ENCODE data around the gene KIAA0586. TPM values are rescaled to one million over a fixed set of nuclear protein-coding genes. Genes with fewer than 3 reads are reported as not detected.

KIAA0586 gene
- total RNA-seq, 1 donor from 2014 or later, result 13.3 TPM

- Histone ChIP-seq H3K4me1 (peaks cover 14% of the 10 kb centered on the region), H3K4me3 (no peak overlapping the region), H3K36me3 (no peaks in the 10 kb centered on the region), H3K27ac (no peak overlapping the region), H3K27me3 (no peaks in the 10 kb centered on the region), H3K9me3 (no peaks in the 10 kb centered on the region)
- DNase-seq (ENCODE audit: extremely low spot score in 2 of 2), result no peak
- TF ChIP-seq CTCF (IDR thresholded peaks at IDR 0.05) (no peak), POLR2A (IDR thresholded peaks at IDR 0.05) (no peak), POLR2AphosphoS5 (IDR thresholded peaks at IDR 0.05; ENCODE audit: insufficient read depth in 1 of 2, low read depth in 1 of 2) (no peak)
- intact Hi-C loops (cut with DNase I), result loop anchor here (10.0 kb wide), 1 partner anchor 304 kb away; no protein-coding TSS in a partner anchor
Measured at GRCh38 chr14:58398495-58398894, 29.0 kb upstream of the KIAA0586 start.

DNA sequence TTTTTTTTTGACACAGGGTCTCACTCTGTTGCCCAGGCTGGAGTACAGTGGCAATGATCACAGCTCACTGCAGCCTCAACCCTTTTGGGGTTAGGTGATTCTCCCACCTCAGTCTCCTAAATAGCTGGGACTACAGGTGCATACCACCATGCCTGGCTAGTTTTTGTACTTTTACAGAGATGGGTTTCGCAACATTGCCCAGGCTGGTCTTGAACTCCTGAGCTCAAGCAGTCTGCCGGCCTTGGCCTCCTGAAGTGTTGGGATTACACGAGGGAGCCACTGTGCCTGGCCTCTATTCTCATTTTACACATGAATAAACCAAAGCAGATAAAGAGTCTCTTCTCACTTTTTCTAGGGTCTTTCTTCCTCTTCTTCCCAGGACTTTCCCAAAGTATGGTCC lies 28.6 kb upstream of the KIAA0586 start:
- Histone ChIP-seq H3K27ac (no peak overlapping the region), H3K4me3 (no peak overlapping the region), H3K27me3 (no peaks in the 10 kb centered on the region), H3K4me1 (peaks cover 14% of the 10 kb centered on the region), H3K36me3 (no peaks in the 10 kb centered on the region), H3K9me3 (no peaks in the 10 kb centered on the region)
- intact Hi-C loops (cut with DNase I), result loop anchor here (10.0 kb wide), 1 partner anchor 304 kb away; no protein-coding TSS in a partner anchor
- no peak for TF ChIP-seq POLR2AphosphoS5 (IDR thresholded peaks at IDR 0.05; ENCODE audit: insufficient read depth in 1 of 2, low read depth in 1 of 2)
- TF ChIP-seq CTCF (IDR thresholded peaks at IDR 0.05), result no peak
- TF ChIP-seq POLR2A (IDR thresholded peaks at IDR 0.05), result no peak
- DNase-seq (ENCODE audit: extremely low spot score in 2 of 2), result no peak

GRCh38 chr14:58401587-58401986 lies 25.9 kb upstream of the KIAA0586 start:
- Histone ChIP-seq H3K27ac (no peak overlapping the region), H3K27me3 (no peaks in the 10 kb centered on the region), H3K9me3 (no peaks in the 10 kb centered on the region), H3K4me1 (peaks cover 4% of the 10 kb centered on the region), H3K4me3 (no peak overlapping the region), H3K36me3 (no peaks in the 10 kb centered on the region)
- intact Hi-C loops (cut with DNase I), result no loop called here
- no peak for TF ChIP-seq POLR2A (IDR thresholded peaks at IDR 0.05)
- TF ChIP-seq POLR2AphosphoS5 (IDR thresholded peaks at IDR 0.05; ENCODE audit: insufficient read depth in 1 of 2, low read depth in 1 of 2), result no peak
- no peak for TF ChIP-seq CTCF (IDR thresholded peaks at IDR 0.05)
- DNase-seq (ENCODE audit: extremely low spot score in 2 of 2), result no peak

DNA sequence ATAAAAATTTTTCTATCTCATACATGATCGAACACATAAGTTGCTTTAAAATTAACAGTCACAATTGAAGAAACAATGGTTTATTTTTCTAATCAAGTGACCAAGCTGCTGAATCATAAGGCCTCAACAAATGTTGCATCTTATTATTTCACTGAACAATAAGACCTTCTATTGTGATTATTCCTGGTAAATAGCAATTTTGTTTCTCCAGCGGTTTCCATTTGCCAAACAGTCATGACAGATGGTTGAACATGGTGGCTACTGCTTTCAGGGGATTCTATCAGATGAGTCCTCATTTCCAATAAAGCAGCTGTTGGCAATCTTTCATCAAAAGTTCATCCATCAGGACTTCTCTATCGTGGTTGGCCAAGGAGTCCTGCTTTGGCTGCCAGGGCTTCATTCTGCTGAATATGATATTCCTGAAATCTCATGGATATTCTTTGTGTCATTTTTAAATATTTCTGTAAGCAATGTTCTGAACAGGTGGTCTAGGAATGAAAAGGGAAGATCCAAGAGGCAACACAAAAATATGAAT lies 18.8 kb upstream of the KIAA0586 start:
- Histone ChIP-seq H3K27me3 (no peaks in the 10 kb centered on the region), H3K4me3 (no peak overlapping the region), H3K36me3 (peaks cover 0 to 26% of the 10 kb centered on the region in 2 donors), H3K27ac (no peak overlapping the region), H3K9me3 (no peaks in the 10 kb centered on the region), H3K4me1 (no peaks in the 10 kb centered on the region)
- intact Hi-C loops (cut with DNase I), result no loop called here
- TF ChIP-seq CTCF (IDR thresholded peaks at IDR 0.05), result no peak
- no peak for TF ChIP-seq POLR2A (IDR thresholded peaks at IDR 0.05)
- TF ChIP-seq POLR2AphosphoS5 (IDR thresholded peaks at IDR 0.05; ENCODE audit: insufficient read depth in 1 of 2, low read depth in 1 of 2), result no peak
- DNase-seq (ENCODE audit: extremely low spot score in 2 of 2), result no peak

DNA sequence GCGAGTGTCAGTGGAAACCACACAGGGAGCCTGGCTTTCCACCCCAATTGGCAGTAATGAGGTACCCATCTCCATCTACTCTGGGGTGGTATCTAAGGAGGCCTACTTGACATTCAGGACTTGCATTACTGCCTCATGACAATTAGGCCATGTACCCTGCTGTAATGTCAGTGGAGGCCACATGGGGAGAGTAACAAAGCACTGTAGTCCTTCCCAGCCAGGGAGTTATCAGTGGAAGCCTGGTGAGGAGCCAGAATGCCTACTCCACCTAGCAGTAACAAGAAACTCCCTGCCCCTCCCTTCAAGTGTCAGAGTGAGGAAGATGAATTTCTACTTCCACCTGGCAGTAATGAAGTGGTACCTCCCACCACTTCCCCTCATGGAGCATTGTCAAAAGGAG lies 12.7 kb upstream of the KIAA0586 start:
- TF ChIP-seq POLR2AphosphoS5 (IDR thresholded peaks at IDR 0.05; ENCODE audit: insufficient read depth in 1 of 2, low read depth in 1 of 2), result no peak
- TF ChIP-seq POLR2A (IDR thresholded peaks at IDR 0.05), result no peak
- H3K4me3 ChIP-seq, result no peak overlapping the region
- no peaks in the 10 kb centered on the region for H3K9me3 ChIP-seq
- no peaks in the 10 kb centered on the region for H3K27me3 ChIP-seq
- H3K27ac ChIP-seq, result no peak overlapping the region
- intact Hi-C loops (cut with DNase I), result no loop called here
- peaks cover 0 to 19% of the 10 kb centered on the region in 2 donors for H3K36me3 ChIP-seq
- no peaks in the 10 kb centered on the region for H3K4me1 ChIP-seq
- no peak for DNase-seq (ENCODE audit: extremely low spot score in 2 of 2)

Measured in vagina (tissue), 2 donors.